Hepatocyte (in vitro differentiated cells): ENCODE measurements around the gene LRFN3. TPM values are rescaled to one million over a fixed set of nuclear protein-coding genes. Genes with fewer than 3 reads are reported as not detected.
A peak's percentile ranks its signal among the peaks of the same experiment; 100 is the strongest.

Source experiments
- DNase-seq: peaks from one replicate; pipeline ENCODE4 v3.0.0-alpha.2; 2016; ENCODE audit warnings: low spot score
- H2AFZ ChIP-seq: fragments of 200-600 bp; sonication (generic); 2 replicates; pipeline ENCODE4 v1.6.0; 2016; ENCODE audit warnings: antibody characterized with exemption, mild to moderate bottlenecking
- H3K27ac ChIP-seq: fragments of 200-600 bp; sonication (generic); 2 replicates; pipeline ENCODE4 v1.5.1; 2016; ENCODE audit warnings: mild to moderate bottlenecking
- H3K27me3 ChIP-seq: fragments of 200-600 bp; sonication (generic); 2 replicates; pipeline ENCODE4 v1.6.1; 2016
- H3K36me3 ChIP-seq: fragments of 200-600 bp; sonication (generic); replicated peaks from 2 replicates; pipeline ENCODE4 v1.5.1; 2016; ENCODE audit warnings: low read depth; ENCODE audit not compliant: insufficient read depth
- H3K4me1 ChIP-seq: fragments of 200-600 bp; sonication (generic); 2 replicates; pipeline ENCODE4 v1.5.1; 2016; ENCODE audit warnings: mild to moderate bottlenecking, moderate library complexity; ENCODE audit not compliant: insufficient read depth
- H3K4me2 ChIP-seq: fragments of 200-600 bp; sonication (generic); 2 replicates; pipeline ENCODE4 v1.6.0; 2016
- H3K4me3 ChIP-seq: fragments of 200-600 bp; sonication (generic); 2 replicates; pipeline ENCODE4 v1.5.1; 2016; ENCODE audit warnings: mild to moderate bottlenecking
- H3K79me2 ChIP-seq: fragments of 200-600 bp; sonication (generic); 2 replicates; pipeline ENCODE4 v1.6.0; 2017; ENCODE audit warnings: mild to moderate bottlenecking
- H3K9me2 ChIP-seq: fragments of 200-600 bp; sonication (generic); replicated peaks from 2 replicates; pipeline ENCODE4 v1.6.0; 2017; ENCODE audit warnings: mild to moderate bottlenecking; ENCODE audit not compliant: insufficient read depth
- H3K9me3 ChIP-seq: fragments of 200-600 bp; sonication (generic); 2 replicates; pipeline ENCODE4 v1.5.1; 2016; ENCODE audit warnings: low read depth, mild to moderate bottlenecking
- H4K20me1 ChIP-seq: fragments of 200-600 bp; sonication (generic); 2 replicates; pipeline ENCODE4 v1.6.0; 2016; ENCODE audit warnings: mild to moderate bottlenecking; ENCODE audit not compliant: insufficient read depth, poor library complexity, severe bottlenecking
- CTCF ChIP-seq: fragments of 200-600 bp; sonication (generic); IDR thresholded peaks from 2 replicates; pipeline ENCODE4 v1.5.1; 2016; ENCODE audit warnings: antibody characterized with exemption, mild to moderate bottlenecking; ENCODE audit not compliant: poor library complexity
- EZH2 ChIP-seq: fragments of 200-600 bp; sonication (generic); IDR thresholded peaks from 2 replicates; pipeline ENCODE4 v1.6.1; 2016; ENCODE audit warnings: antibody characterized with exemption, mild to moderate bottlenecking, borderline replicate concordance
- EZH2phosphoT487 ChIP-seq: fragments of 200-600 bp; sonication (generic); IDR thresholded peaks from one replicate; pipeline ENCODE4 v1.6.1; 2018; ENCODE audit warnings: antibody characterized with exemption, mild to moderate bottlenecking, low read depth, moderate library complexity; ENCODE audit not compliant: unreplicated experiment, severe bottlenecking
- WGBS: methylation state at CpG from one replicate; pipeline ENCODE4 v1.1.6; 2016; ENCODE audit warnings: low lambda C conversion rate; ENCODE audit errors: missing lambda C conversion rate; 5-methylcytosine and 5-hydroxymethylcytosine counted together
- polyA plus RNA-seq: library from polyadenylated mRNA; unstranded; fragments of >200 nt; fragmentation: Nextera tagmentation; extraction: Ambion mirVana; gene quantifications from 2 replicates; pipeline ENCODE4 v1.2.1, GENCODE V29; 2016
- total RNA-seq: library from RNA; depleted of rRNA; stranded (reverse); fragments of >200 nt; gene quantifications from 2 replicates; pipeline ENCODE4 v1.2.3, GENCODE V29; 2014

Gene LRFN3
- total and polyA plus RNA-seq, 2 experiments from 2014 or later = 4.7 to 19.2 TPM

DNA sequence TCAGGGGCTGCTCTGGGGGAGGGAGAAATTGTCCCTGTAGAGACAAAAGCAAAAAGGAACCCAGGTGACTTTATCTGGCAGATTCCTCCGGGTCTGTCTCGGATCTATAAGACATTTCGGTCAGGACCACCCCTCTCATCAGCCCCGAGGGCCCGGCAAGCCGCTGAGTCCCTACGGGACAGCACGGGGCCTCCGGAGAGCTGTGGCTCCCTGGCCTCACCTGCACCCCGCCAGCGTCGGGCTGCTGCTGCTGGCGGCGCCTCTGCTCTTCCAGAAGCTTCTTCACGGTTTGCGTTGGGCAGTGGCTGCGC is 37.7 kb upstream of the LRFN3 start:
- no peak for TF ChIP-seq EZH2
- TF ChIP-seq EZH2phosphoT487 = no peak
- no peak for TF ChIP-seq CTCF
- no peaks in the 10 kb centered on the region for H3K36me3 ChIP-seq
- H3K27ac ChIP-seq = peak overlapping the region; percentile 92
- H4K20me1 ChIP-seq = no peaks in the 10 kb centered on the region
- WGBS = 34% methylated on average over 17 of the region's 17 CpGs
- no peaks in the 10 kb centered on the region for H3K27me3 ChIP-seq
- H3K4me1 ChIP-seq = peaks cover 6% of the 10 kb centered on the region
- peak overlapping the region; percentile 76 for H3K4me3 ChIP-seq
- H3K4me2 ChIP-seq = peak overlapping the region; percentile 98
- DNase-seq = peak; percentile 39
- no peaks in the 10 kb centered on the region for H3K9me2 ChIP-seq
- H3K9me3 ChIP-seq = no peaks in the 10 kb centered on the region
- peaks cover 15% of the 10 kb centered on the region for H3K79me2 ChIP-seq
- H2AFZ ChIP-seq = peak overlapping the region; percentile 96

DNA sequence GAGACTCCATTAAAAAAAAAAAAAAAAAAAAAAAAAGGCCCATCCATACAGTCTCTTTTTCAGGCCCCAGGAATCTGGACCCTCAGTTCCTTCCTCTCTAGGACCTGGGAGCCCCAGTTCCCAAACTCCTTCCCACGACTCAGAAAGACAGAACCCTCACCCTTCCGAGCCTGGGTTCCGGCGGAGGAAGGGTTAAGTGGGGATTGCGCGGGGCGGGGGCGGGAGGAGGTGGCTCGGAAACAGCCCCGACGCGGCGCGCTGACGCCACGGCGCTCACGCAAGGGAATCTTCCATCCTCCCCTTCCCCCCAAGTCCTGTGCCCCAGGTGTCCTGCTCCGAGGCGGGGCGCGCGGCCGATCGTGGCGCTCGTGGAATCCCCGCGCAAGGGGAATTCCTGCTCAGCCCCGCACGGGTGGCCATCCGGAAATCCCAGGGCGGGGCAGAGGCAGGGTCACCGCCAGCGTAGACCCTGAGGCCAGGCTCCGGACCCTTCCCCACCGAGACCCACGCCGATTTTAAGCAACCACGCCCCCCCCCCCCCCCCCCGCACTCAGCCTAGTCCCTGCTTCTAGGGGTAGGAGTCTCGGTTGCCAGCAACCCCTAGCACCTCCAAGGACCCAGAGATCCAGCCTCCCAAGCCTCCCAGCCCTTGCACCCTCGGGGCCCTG is 36.5 kb upstream of the LRFN3 start:
- H3K4me2 ChIP-seq = peak overlapping the region; percentile 98
- H2AFZ ChIP-seq = peak overlapping the region; percentile 96
- H3K4me3 ChIP-seq = peak overlapping the region; percentile 76
- no peaks in the 10 kb centered on the region for H3K9me2 ChIP-seq
- peak overlapping the region; percentile 92 for H3K27ac ChIP-seq
- no peaks in the 10 kb centered on the region for H3K36me3 ChIP-seq
- no peaks in the 10 kb centered on the region for H3K9me3 ChIP-seq
- TF ChIP-seq EZH2 (no peak), EZH2phosphoT487 (no peak), CTCF (no peak)
- peaks cover 15% of the 10 kb centered on the region for H3K79me2 ChIP-seq
- H3K4me1 ChIP-seq = peaks cover 6% of the 10 kb centered on the region
- 0% methylated on average over 16 of the region's 43 CpGs for WGBS
- no peaks in the 10 kb centered on the region for H3K27me3 ChIP-seq
- H4K20me1 ChIP-seq = no peaks in the 10 kb centered on the region
- DNase-seq = peak; percentile 91

DNA sequence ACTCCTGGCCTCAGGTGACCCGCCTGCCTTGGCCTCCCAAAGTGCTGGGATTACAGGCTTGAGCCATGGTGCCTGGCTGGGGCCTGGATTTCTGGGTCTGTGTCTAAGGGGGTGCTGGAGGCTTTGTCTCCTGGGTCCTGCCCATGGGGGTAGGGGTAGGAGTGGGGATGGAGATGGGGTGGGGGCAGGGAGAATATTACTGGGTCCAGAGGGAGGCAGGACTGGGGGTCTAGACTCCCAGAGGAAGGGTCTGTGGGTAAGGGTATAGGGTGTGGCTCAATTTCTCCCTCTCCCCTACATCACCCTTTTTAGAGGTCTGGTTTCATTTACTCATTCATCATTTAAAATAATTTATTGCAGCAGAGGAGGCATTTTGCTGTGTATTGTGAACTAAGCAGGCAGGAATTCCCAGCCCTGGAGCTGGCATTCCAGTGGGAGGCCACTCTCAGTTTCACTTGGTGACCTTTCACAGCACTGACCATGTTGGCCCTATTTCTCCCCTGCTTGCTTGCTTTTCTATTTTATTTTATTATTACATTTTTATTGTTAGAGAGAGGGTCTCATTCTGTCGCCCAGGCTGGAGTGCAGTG is 35.0 kb upstream of the LRFN3 start:
- WGBS = 57% methylated on average over 2 of the region's 2 CpGs
- Histone ChIP-seq H3K4me2 (peak overlapping the region; percentile 98), H3K9me2 (no peaks in the 10 kb centered on the region), H3K27ac (peak overlapping the region; percentile 92), H2AFZ (peak overlapping the region; percentile 96), H3K4me1 (peaks cover 6% of the 10 kb centered on the region), H3K36me3 (no peaks in the 10 kb centered on the region), H3K79me2 (peaks cover 15% of the 10 kb centered on the region), H3K27me3 (no peaks in the 10 kb centered on the region), H4K20me1 (no peaks in the 10 kb centered on the region), H3K9me3 (no peaks in the 10 kb centered on the region), H3K4me3 (no peak overlapping the region)
- peak; percentile 43 for DNase-seq
- TF ChIP-seq EZH2phosphoT487 (no peak), CTCF (no peak), EZH2 (no peak)
